ENCODE measurements around the gene GLP2R.

The GLP2R gene

GRCh38 chr17:9926150-9926804 lies 100.6 kb downstream of the GLP2R start:
- no peak for DNase-seq

- DNase-seq: no peak
Measured at GRCh38 chr17:9928601-9929333, 103.0 kb downstream of the GLP2R start.

- no peak for DNase-seq
Measured at GRCh38 chr17:9929871-9930270, 104.1 kb downstream of the GLP2R start.

- no peak for DNase-seq
Measured at GRCh38 chr17:9931144-9931741, 105.5 kb downstream of the GLP2R start.

GRCh38 chr17:9932491-9932890 lies 106.8 kb downstream of the GLP2R start:
- no peak for DNase-seq

GRCh38 chr17:9934331-9934730 lies 108.6 kb downstream of the GLP2R start:
- no peak for DNase-seq

GRCh38 chr17:9935408-9935807 lies 109.7 kb downstream of the GLP2R start:
- no peak for DNase-seq

- no peak for DNase-seq
Measured at GRCh38 chr17:9936095-9936494, 110.4 kb downstream of the GLP2R start.

- DNase-seq: no peak
Measured at GRCh38 chr17:9937241-9937761, 111.6 kb downstream of the GLP2R start.

- DNase-seq: no peak
Measured at GRCh38 chr17:9937901-9938300, 112.2 kb downstream of the GLP2R start.

GRCh38 chr17:9938764-9939163 lies 113.0 kb downstream of the GLP2R start:
- DNase-seq: no peak

- DNase-seq: no peak
Measured at GRCh38 chr17:9940841-9941240, 115.1 kb downstream of the GLP2R start.

- no peak for DNase-seq
Measured at GRCh38 chr17:9941305-9941704, 115.6 kb downstream of the GLP2R start.

Measured in stimulated activated CD4-positive, alpha-beta T cell treated with anti-CD3 and anti-CD28 coated beads, Interleukin-15, amount 100 ng/mL, for 24 hours (primary cell).